ENCODE measurements around the gene ANKMY2.

DNA sequence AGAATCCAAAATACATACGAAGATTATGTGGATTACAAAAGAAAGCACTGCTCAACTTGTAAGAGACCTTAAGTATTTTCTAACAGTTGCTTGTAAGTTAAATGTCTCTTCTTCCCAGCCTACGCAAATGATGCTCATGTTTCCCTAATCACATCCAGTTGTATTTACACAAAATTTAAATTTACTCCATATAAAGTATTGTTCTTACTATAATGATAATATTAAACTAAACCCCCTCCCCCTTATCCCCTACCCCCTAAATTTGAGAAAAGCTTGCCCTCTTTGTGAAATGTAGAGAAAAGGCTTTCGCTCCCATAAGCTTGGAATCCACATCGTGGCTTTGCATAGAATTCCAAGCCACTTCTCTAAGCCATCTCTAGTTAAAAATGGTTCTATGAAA lies 29.4 kb downstream of the ANKMY2 start:
- TF ChIP-seq POLR2A (IDR thresholded peaks at IDR 0.05), result no peak
- TF ChIP-seq, protein P1, sequence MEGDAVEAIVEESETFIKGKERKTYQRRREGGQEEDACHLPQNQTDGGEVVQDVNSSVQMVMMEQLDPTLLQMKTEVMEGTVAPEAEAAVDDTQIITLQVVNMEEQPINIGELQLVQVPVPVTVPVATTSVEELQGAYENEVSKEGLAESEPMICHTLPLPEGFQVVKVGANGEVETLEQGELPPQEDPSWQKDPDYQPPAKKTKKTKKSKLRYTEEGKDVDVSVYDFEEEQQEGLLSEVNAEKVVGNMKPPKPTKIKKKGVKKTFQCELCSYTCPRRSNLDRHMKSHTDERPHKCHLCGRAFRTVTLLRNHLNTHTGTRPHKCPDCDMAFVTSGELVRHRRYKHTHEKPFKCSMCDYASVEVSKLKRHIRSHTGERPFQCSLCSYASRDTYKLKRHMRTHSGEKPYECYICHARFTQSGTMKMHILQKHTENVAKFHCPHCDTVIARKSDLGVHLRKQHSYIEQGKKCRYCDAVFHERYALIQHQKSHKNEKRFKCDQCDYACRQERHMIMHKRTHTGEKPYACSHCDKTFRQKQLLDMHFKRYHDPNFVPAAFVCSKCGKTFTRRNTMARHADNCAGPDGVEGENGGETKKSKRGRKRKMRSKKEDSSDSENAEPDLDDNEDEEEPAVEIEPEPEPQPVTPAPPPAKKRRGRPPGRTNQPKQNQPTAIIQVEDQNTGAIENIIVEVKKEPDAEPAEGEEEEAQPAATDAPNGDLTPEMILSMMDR (IDR thresholded peaks at IDR 0.05), result no peak
